GM18951 (cell line): ENCODE measurements around the gene EYA2.

Experiments used
- POLR2A ChIP-seq: IDR thresholded peaks from 4 replicates; pipeline ENCODE4 v1.6.1; 2011; ENCODE audit warnings: mild to moderate bottlenecking; ENCODE audit not compliant: insufficient read length, insufficient read depth; ENCODE audit errors: extremely low read depth
- in situ Hi-C: fragments of 300-500 bp; cut with MboI; formaldehyde crosslinking; loops from one replicate; pipeline ENCODE4 v1.12.0; 2022; ENCODE audit warnings: low sequenced_read_pairs, mixed read lengths, inconsistent platforms; ENCODE audit not compliant: unreplicated experiment

Gene EYA2

GRCh38 chr20:46943861-46944591, 49.4 kb downstream of the EYA2 start:
- no peak for TF ChIP-seq POLR2A
- in situ Hi-C loops, result no loop called here

- TF ChIP-seq POLR2A, result no peak
- in situ Hi-C loops, result no loop called here
Measured at GRCh38 chr20:46945465-46945864, 50.8 kb downstream of the EYA2 start.

GRCh38 chr20:46946181-46946624, 51.6 kb downstream of the EYA2 start:
- in situ Hi-C loops, result no loop called here
- TF ChIP-seq POLR2A, result no peak

DNA sequence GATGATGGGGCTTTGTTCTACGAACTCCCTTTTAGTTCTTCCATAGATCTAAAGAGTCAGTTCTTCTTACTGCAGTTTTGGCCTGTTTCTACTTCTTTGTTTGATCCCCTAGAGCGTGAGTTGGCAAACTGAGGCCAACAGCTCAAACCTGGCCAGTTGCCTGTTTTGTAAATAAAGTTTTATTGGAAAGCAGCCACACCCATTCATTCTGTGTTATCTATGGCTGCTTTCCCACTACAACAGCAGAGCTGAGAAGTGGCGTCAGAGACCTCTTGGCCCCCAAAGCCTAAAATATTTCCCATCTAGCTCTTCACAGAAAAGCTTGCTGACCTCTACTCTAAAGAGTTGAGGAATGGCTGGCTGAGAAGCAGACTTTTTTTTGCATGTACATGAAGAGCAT, 52.2 kb downstream of the EYA2 start:
- no peak for TF ChIP-seq POLR2A
- in situ Hi-C loops, result no loop called here

DNA sequence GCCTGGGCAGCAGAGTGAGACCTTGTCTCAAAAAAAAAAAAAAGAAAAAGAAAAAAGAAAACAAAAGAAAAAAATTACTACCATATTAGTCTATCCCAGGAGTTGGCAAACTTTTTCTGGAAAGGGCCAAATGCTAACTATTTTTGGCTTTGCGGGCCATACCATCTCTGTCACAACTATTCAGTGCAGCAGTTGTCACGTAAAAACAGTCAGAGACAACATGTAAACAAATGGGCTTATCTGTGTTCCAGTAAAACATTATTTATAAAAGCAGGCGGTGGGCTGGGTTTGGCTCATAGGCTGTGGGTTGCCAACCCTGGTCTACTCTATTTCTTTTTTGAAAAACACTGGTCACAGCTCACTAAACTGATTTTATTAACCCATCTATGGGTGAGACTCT, 53.4 kb downstream of the EYA2 start:
- in situ Hi-C loops, result no loop called here
- TF ChIP-seq POLR2A, result no peak

- in situ Hi-C loops, result no loop called here
- no peak for TF ChIP-seq POLR2A
Measured at GRCh38 chr20:46951405-46951804, 56.8 kb downstream of the EYA2 start.

DNA sequence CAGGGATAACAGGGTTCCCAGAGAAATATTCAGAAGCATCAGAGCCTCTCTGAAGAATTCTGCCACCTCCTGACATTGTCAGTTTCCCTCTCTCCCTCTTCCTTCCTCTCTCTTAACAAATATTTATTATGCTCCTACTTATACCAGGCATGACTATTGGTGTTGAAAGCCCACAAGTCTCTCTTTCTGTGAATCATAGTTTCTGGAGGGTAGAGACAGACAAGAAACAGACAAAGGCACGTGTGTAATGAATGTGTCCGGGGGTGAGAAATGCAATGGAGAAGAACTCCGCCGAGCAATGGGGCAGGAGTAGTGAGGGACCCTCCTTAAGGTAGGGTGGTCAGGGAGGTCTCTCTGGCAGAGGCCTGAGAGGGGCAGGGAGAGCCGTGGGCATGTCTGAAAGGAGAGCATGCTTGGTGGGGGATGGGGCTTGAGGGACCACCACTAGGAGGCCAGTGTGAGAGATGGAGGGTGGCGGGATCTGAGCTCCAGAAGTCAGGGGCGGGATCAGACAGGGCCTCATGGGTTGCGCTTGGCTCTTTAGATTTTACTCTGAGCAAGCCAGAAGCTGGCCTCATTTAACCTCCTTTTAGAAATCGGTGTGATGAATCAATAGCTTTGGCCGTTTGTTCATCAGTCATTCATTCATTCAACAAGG, 57.3 kb downstream of the EYA2 start:
- in situ Hi-C loops, result no loop called here
- TF ChIP-seq POLR2A, result no peak

DNA sequence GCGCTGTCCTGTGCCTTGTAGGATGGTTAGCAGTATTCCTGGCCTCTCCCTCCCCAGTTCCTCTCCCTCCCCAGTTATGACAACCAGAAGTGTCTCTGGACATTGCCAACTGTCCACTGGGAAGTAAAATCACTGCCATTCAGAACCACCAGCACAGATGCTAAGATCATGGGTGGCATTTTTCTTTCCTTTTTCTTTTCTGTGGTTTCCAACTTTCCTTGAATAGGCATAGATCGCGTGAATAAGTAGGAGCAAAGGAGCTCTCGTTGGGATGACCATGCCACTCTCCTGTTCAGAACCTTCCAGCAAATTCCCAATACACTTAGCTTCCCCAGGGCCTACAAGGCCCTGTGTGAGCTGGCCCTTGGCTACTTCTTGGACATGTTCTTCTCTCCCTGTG, 59.0 kb downstream of the EYA2 start:
- in situ Hi-C loops, result no loop called here

DNA sequence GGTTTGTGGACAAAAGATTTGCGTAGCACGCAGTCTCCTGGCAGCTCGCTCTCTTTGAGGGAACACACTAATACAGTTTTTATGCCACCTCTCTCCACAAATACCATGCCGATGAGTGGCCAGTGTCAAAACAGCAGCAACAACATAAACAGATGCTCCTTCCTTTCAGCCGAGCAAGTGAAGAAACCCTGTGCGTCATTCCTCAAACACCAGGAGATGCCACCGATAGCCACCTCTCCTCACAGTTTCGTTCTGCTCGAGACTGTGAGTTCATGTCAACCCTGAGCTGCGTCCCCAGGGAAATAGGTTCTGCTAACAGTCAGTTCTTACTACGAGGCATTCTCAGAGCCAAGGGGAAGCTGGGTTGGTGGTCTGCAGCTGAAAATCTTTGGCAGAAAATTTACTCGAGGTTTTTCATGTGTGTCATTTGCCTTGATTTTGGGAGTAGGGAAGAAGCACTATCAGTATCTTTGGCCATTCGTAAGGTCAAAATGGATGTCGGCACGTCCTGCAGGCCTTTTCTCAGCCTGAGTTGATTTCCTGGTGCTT, 59.9 kb downstream of the EYA2 start:
- TF ChIP-seq POLR2A, result no peak
- in situ Hi-C loops, result no loop called here

More for the DNA sequence above, 59.0 kb downstream of the EYA2 start:
- TF ChIP-seq POLR2A, result no peak

DNA sequence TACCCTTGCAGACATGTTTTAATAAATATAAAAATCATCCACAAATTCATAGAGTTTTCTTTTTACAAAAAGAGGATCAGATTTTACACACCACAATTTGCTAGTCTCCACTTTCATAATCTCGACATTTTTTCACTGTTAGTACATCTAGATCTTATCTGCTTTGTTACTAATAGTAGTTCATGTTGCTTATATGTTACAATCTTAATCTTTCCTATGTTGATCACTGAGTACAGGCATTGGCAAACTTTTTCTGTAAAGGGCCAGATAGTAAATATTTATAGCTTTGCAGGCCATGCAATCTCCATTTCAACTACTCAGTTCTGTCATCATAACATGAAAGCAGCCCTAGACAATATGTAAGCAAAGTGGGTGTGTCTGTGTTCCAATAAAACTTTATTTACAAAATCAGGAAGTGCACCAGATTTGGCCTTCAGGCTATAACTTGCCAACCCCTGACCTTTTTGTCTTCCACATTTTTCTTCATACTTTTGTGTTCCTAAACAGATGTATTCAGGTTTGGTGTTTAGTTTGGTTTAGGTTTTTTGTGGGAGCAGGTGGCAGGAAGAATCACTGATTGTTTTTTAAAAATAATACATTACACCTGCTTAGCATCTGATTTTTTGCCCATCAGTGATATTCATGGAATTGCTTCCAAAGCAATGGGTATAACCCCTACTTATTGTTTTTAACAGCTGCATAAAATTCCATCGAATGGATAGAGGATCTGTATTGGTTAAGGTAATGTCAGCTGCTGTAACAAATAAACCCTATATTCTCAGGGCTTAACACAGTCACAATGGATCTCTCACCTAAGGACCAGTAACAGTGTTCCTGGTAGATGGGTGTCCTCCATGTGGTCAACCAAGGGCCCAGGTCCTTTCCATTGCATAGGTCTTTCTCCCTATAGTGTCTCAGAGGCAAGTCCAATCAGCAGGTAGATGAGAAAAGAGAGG, 61.2 kb downstream of the EYA2 start:
- in situ Hi-C loops, result no loop called here

DNA sequence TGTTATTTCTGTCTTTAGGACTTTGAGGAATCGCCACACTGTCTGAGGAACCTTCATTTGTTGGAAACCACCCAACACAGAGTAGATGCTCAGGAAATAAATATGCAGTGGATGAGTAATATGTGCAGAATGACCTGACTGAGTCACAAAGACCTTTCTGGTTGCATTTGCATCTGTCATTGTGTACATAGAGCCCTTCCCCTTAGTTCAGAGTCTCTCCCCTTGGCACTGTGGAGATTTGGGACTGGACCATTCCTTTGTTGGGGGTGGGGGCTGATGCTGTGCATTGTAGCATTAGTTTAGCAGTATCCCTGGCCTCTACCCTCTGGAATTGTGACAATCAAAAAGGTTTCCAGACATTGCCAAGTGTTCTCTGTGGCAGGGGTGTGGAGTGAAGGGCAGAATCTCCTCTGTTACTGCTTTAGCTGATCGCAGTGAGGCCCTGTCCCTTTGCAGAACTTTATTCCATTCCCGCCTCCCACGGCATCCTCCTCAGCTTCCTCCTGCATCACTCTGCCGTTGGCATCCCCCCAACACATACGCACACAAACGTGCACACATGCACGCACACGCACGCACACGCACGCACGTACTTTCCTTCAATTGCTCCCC, 64.5 kb downstream of the EYA2 start:
- no peak for TF ChIP-seq POLR2A
- in situ Hi-C loops, result no loop called here

More for the DNA sequence above, 61.2 kb downstream of the EYA2 start:
- TF ChIP-seq POLR2A, result no peak

DNA sequence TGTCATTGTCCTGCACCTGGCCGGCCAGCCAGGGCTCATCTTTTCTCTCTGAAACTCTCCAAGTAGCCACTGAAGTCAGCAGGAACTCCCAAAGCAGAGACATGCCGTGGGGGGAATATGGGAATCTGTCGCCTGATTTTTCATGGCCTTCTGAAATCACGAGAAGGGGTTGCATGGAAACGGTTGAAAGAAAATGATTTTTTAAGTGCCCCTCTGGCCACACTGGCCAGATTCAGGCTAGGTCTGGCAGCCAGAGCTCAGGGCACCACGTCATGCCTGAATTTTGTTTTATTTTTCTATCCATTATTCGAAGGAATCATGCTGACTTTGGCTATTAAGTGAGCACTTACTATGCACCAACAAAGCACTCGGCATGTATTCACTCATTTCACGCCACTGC, 65.2 kb downstream of the EYA2 start:
- no peak for TF ChIP-seq POLR2A
- in situ Hi-C loops, result no loop called here
